T-helper 2 cell (primary cell): ENCODE results near the gene IFNW1.
"Not testable (repeated sequence)": the region's sequence is repeated elsewhere in the genome, so short reads cannot be mapped to it uniquely, and the experiment has no call there.

Source experiments
- DNase-seq, 5 experiments: peaks; one replicate each; pipeline versions ENCODE4 v3.0.0 to v3.0.0-alpha.2; 2012 to 2022
- total RNA-seq, 2 donors: gene quantifications; one replicate each; lab custom pipeline; 2026; lab: John Stamatoyannopoulos, UW

IFNW1 gene
- 0 reads per million in 2 donors for total RNA-seq

DNA sequence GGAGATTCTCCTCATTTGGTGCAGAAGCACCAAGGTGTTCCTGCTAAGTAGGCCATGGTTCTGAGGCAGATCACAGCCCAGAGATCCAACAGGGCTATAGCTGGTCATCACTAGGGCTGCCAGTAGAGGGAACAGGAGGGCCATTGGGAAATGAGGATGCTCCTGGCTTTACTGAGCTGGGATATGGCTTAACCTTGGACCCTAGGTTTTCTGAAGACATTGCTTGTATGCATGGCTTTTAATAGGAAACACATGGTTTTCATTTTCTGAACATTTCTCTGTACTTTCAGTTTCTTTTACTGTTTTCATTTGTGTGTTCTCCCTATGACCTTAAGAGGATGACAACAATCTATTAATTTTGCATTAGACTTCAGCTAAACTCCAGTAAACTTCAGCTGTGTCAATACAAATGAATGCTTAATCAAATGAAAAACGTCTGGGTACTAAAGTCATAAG lies at the start of gene IFNW1:
IFNW1 (minus strand) TSS at position 406 of the 456 bp plus-strand sequence; CDS start at position 144, 262 bp downstream.
- peak in 1 of 5 experiments; percentile 11 for DNase-seq

- not testable (repeated sequence) for DNase-seq
Measured at GRCh38 chr9:21187487-21187886, 45.9 kb upstream of the IFNW1 start, which contains the start of gene IFNA4. IFNA4 (minus strand) TSS chr9:21187587; CDS start chr9:21187531, 56 bp downstream.

- peak in 2 of 5 experiments; percentile 7 to 34 for DNase-seq
Measured at GRCh38 chr9:21182810-21183736, 41.4 kb upstream of the IFNW1 start.

GRCh38 chr9:21174671-21175070 lies 33.0 kb upstream of the IFNW1 start:
- no peak for DNase-seq

DNA sequence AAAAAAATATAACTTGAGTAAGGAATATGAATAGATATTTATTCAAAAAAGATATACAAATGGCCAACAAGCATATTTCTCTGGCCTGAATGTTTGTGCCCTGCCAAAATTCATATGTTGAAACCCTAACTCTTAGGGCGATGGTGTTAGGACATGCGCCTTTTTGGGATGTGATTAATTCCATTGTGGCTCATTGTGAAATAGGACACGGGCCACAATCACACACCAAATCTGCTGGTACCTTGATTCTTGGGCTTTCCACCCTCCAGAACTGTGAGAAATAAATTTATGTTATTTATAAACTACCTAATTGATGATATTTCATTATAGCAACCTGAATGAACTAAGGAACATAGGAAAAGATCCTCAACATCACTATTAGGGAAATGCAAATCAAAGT lies 30.5 kb upstream of the IFNW1 start:
- no peak for DNase-seq

DNA sequence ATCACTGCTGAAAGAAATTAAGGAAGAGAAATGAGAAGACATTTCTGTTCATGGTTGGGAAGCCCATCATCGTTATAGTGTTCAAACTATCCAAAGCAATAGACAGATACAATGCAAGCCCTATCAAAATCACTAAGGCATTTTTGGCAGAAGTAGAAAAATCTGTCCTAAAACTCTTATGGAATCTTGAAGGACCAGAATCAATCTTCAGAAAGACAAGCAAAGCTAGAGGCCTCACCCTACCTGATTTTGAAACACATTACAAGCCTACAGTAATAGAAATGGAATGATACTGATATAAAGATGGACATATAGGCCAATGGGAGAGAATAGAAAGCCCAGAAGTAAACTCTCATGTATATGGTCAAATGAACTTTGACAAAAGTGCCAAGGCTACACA lies 29.7 kb upstream of the IFNW1 start:
- DNase-seq, result no peak

- DNase-seq, result not testable (repeated sequence)
Measured at GRCh38 chr9:21166560-21166959, 24.9 kb upstream of the IFNW1 start, which contains the start of gene IFNA21. IFNA21 (minus strand) TSS chr9:21166660; CDS start chr9:21166612, 48 bp downstream.

GRCh38 chr9:21165516-21165915 lies 23.9 kb upstream of the IFNW1 start:
- no peak for DNase-seq

GRCh38 chr9:21160178-21160577 lies 18.5 kb upstream of the IFNW1 start:
- peak in 2 of 5 experiments; percentile 39 to 86 for DNase-seq

DNA sequence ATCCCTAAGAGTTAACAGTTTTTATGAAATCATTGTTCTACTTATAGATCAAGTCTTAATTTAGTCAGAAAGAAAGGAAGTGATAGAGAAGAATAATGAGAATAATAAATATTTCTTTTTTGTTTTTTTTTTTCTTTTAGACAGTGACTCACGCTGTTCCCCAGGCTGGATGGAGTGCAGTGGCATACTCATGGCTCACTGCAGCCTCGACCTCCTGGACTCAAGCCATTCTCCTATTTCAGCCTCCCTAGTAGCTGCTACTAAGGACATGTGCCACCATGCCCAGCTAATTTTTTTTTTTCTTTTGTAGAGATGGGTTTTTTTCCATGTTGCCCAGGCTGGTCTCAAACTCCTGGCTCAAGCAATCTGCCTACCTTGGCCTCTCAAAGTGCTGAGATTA lies 13.9 kb upstream of the IFNW1 start:
- DNase-seq, result no peak

- peak in 1 of 5 experiments; percentile 56 for DNase-seq
Measured at GRCh38 chr9:21154018-21154608, 12.5 kb upstream of the IFNW1 start.

DNA sequence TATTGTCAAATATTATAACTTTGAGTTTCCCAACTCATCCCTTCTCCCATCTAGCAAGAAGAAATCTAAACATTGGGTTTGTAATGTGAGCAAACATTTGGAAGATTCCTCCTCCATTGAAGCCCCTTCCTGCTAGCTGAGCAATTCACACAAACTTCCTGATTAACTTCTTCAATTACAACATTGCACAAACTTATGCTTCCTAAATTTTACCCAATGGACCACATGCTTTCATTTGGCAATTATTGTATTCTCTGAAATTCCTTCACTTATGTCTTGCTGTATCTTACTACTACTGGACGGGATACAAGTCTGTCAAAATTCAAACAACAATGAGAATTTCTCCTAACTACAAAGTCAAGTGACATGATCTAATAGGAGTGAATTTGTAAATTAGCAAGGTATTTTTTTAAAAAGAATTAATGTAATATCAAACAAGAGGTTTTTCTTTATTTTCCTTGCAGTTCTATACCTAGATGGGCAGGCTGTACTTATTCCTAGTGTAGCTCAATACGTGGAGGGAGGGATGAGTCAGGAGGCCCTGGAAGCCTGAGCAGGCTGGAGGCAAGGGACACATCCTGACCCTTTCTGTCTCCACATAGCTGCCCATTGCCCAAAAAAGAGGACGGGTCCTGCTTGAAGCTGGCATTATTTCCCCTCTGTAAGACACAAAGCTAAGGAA lies 11.8 kb upstream of the IFNW1 start:
- DNase-seq, result no peak

GRCh38 chr9:21144603-21145002 lies 3.0 kb upstream of the IFNW1 start:
- peak in 1 of 5 experiments; percentile 61 for DNase-seq

DNA sequence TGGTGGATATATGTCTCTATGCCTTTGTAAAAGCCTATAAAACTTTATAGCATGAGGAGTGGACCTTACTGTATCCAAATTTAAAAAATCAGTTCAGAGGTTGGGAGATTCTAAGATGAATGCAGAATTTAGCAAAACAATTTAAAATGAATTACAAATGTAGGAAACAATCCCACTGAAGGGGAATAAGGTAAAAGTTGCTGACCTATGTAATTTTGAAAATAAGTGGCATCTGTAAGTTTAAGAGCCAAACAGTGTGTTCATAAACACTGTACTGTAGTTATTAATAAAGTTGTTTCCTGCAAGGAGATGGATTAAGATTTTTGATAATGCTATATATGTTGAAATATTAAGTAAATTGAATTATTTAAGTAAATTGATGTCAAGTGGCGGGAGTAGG lies 4.6 kb downstream of the IFNW1 start:
- DNase-seq, result no peak

DNA sequence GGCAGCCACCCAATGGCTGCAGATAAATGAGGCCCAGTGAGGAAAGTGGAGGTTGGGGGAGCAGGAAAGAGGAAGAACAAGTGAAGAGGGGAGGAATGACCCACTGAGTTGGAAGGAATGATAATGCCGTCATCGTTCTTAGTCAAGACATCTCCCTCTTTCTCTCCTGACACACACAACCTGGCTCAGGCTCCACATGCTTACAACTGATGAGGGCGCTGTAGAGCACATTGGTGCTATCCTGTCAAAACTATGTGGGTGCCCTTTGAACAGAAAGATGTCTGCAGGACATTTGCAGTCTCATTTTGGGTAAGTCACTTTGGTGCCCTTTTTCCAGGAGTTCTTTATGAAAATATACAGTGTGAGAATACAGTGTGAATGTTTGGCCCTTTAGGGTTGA lies 5.9 kb downstream of the IFNW1 start:
- DNase-seq, result no peak

DNA sequence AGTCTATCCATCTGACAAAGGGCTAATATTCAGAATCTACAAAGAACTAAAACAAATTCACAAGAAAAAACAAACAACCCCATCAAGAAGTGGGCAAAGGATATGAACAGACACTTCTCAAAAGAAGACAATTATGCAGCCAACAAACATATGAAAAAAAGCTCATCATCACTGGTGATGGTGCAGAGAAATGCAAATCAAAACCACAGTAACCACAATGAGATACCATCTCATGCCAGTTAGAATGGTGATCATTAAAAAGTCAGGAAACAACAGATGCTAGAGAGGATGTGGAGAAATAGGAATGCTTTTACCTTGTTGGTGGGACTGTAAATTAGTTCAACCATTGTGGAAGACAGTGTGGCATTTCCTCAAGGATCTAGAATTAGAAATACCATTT lies 13.4 kb downstream of the IFNW1 start:
- DNase-seq, result peak in 1 of 5 experiments; percentile 72

DNA sequence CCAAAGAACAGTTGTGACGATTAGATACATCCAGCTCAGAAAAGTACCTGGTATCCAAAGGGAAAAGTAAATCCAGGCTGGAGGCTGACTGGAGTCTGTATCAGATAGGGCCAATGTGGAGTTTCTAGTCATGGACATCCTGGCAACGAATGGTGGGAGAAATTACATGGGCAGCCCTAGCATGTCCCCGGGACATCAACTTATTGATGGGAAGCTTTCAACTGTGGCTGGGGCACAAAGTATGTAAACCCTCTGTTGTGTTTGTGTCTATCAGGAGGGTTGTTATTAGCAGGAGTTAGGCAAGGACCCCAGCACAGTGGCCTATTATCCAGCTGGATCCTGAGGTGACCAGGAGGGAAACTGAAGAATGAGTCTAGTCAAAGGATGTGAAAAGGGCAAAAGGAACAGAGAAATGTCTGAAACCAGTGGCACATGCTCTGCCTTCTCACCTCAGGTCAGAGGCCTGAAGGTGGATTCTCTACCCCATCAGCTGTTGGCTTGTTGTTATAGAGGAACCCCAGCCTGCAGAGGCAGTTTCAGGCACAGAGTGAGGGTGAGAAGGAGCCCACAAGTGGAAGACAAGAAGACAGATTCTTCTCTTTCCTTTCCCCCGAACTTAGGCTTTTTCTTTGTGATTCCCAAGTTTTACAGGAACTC lies 19.9 kb downstream of the IFNW1 start:
- no peak for DNase-seq

- DNase-seq, result no peak
Measured at GRCh38 chr9:21121079-21121478, 20.6 kb downstream of the IFNW1 start.

DNA sequence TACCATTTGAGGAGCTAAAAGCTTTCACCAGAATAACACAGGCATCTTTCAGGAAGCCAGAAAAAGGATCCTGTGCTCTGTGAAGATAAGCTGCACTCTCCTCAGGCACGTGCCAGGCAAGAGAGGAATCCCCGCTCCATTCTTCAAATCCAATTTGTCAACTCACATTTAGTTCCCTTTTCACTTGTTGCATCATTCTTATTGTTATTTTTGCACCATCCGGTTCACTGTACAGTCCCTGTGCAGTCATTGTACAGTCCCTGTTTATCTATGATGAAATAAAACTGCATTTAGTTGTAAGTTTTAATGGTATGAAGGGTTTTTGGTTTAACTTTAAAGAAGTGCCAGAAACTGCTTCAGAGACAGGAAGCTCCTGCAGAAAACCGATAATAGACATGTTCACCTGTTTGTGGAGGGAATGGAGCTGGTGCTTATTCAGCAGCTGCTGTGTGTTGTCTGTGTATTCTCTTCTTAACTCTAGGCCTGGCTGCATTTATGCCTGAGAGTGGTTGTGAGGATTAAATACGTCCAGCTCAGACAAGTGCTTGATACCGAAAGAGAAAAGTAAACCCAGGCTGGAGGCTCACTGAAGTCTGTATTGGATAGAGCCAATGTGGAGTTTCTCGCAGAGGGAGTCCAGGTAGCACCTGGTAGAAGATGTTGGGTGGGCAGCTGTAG lies 22.4 kb downstream of the IFNW1 start:
- no peak for DNase-seq

DNA sequence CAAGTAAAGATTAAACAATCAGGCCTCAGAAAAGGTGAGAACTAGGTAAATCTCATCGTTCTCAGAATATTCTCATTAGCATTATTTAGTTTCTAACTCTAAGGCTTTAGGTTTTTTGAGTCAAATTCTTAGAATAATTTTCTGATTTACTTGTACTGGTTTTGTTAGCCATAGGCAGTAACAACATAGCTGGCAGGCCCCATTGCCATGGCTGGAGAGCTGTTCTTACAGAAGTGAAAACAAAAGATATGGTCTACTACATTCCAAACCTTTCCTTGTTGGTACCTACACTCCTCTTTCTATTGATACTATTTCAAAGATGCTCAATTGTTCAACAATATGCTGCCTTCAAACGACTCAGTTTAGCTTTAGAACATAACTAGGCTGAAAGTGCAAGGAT lies 27.3 kb downstream of the IFNW1 start:
- no peak for DNase-seq

DNA sequence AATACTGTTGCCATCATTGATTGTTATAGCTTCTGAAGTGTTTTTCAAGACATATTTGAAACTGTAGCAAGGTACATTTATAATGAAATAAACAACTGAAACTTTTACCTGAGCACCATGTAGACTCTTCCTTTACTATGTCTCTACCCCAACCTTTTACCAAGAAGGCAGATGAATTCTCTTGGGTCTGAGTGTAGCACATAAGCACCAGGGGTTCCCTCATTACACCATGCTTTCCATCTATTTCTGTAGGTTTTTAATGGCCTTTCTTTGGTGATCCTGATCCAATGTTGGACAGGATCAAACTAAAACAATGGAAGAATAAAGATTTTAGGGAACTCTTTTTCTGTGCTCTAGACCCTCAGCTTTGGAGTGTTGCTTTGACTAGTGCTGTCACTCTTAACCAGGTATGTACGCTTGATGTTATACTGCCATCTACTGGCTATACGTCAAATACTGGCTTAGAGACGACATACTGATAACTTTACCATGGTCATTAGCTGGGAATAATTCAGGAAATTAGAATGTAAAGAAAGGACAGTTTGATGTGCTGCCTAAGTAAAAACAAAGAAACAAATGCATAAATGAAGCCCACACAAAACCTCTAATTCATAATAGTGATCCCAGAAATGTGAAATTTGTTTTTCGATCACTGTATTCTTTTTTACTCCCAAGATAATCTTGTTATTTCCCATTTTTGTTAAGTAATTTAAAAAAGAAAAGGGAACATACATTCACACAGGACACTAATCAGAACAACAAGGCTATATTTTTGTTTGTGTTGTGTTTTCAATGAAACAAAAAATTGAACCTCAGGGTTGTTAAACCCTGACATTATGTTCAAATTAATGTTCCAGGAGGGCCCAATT lies 30.7 kb downstream of the IFNW1 start:
- DNase-seq, result peak in 2 of 5 experiments; percentile 37 to 74
